WTC11 (cell line): ENCODE measurements around the gene ICAM1. TPM values are rescaled to one million over a fixed set of nuclear protein-coding genes. Genes with fewer than 3 reads are reported as not detected.
A peak's percentile ranks its signal among the peaks of the same experiment; 100 is the strongest.

ENCODE experiments used
- ATAC-seq: fragments of 200-7000 bp; cut with Tn5 transposase; 2 replicates; pipeline ENCODE4 v1.10.0; 2021; ENCODE audit warnings: mild to moderate bottlenecking, moderate library complexity
- CTCF ChIA-PET: fragments of 300-600 bp; sonication (Branson Sonifier 250); formaldehyde crosslinking; loops from one replicate; lab custom pipeline; 2021; ENCODE audit warnings: antibody characterized with exemption; lab: Charles Lee
- POLR2A ChIA-PET: fragments of 350-600 bp; sonication (Branson Sonifier 250); formaldehyde crosslinking; loops from one replicate; lab custom pipeline; 2021; ENCODE audit warnings: antibody characterized with exemption; lab: Charles Lee
- DNase-seq: peaks from one replicate; pipeline ENCODE4 v3.0.0; 2021; ENCODE audit warnings: low spot score
- H3K27ac Mint-ChIP-seq: 2 replicates; pipeline ENCODE4 v1.8.0; 2021; ENCODE audit warnings: mixed read lengths
- H3K27me3 Mint-ChIP-seq: 2 replicates; pipeline ENCODE4 v1.8.0; 2021; ENCODE audit warnings: low read depth, mild to moderate bottlenecking, moderate library complexity, mixed read lengths
- H3K36me3 Mint-ChIP-seq: 2 replicates; pipeline ENCODE4 v1.8.0; 2021; ENCODE audit warnings: mixed read lengths
- H3K4me1 Mint-ChIP-seq: 2 replicates; pipeline ENCODE4 v1.8.0; 2022; ENCODE audit warnings: mixed read lengths
- H3K4me3 Mint-ChIP-seq: 2 replicates; pipeline ENCODE4 v1.8.0; 2021; ENCODE audit warnings: mild to moderate bottlenecking, moderate library complexity, mixed read lengths
- H3K9me3 Mint-ChIP-seq: 2 replicates; pipeline ENCODE4 v1.8.0; 2021; ENCODE audit warnings: mixed read lengths
- ATF1 ChIP-seq: sonication (generic); formaldehyde crosslinking; IDR thresholded peaks from 2 replicates; pipeline ENCODE4 v1.8.1; 2023; ENCODE audit warnings: mild to moderate bottlenecking, moderate library complexity, missing genetic modification reagents
- CBFB ChIP-seq: sonication (generic); formaldehyde crosslinking; IDR thresholded peaks from 2 replicates; pipeline ENCODE4 v1.8.1; 2022; ENCODE audit warnings: mild to moderate bottlenecking, low read depth, missing genetic modification reagents
- ELF4 ChIP-seq: sonication (generic); formaldehyde crosslinking; IDR thresholded peaks from 2 replicates; pipeline ENCODE4 v1.8.1; 2022; ENCODE audit warnings: low read depth, mild to moderate bottlenecking, moderate library complexity, missing genetic modification reagents
- GRHL2 ChIP-seq: fragments of 250-450 bp; sonication (Bioruptor Pico); IDR thresholded peaks from 2 replicates; pipeline ENCODE4 v1.8.0; 2022; ENCODE audit warnings: mild to moderate bottlenecking, moderate library complexity; ENCODE audit not compliant: insufficient replicate concordance, severe bottlenecking
- GTF2I ChIP-seq: fragments of 250-450 bp; sonication (Bioruptor Pico); conservative IDR thresholded peaks from 2 replicates; pipeline ENCODE4 v1.4.0; 2021; ENCODE audit warnings: mild to moderate bottlenecking
- JAZF1 ChIP-seq: fragments of 250-450 bp; sonication (Bioruptor Pico); IDR thresholded peaks from 2 replicates; pipeline ENCODE4 v1.9.0; 2021; ENCODE audit warnings: moderate library complexity, mild to moderate bottlenecking, inconsistent platforms
- MXD4 ChIP-seq: fragments of 250-450 bp; sonication (Bioruptor Pico); IDR thresholded peaks from 2 replicates; pipeline ENCODE4 v1.8.0; 2021; ENCODE audit warnings: mild to moderate bottlenecking, moderate library complexity, borderline replicate concordance
- MYBL2 ChIP-seq: sonication (generic); formaldehyde crosslinking; IDR thresholded peaks from 2 replicates; pipeline ENCODE4 v1.8.1; 2023; ENCODE audit warnings: mild to moderate bottlenecking, moderate library complexity, missing genetic modification reagents
- NR2C2 ChIP-seq: sonication (generic); formaldehyde crosslinking; IDR thresholded peaks from 2 replicates; pipeline ENCODE4 v1.8.0; 2022; ENCODE audit warnings: mild to moderate bottlenecking, missing genetic modification reagents
- TEAD4 ChIP-seq: sonication (generic); formaldehyde crosslinking; IDR thresholded peaks from 2 replicates; pipeline ENCODE4 v1.8.0; 2022; ENCODE audit warnings: mild to moderate bottlenecking, missing genetic modification reagents
- ZNF138 ChIP-seq: sonication (generic); formaldehyde crosslinking; conservative IDR thresholded peaks from 2 replicates; pipeline ENCODE4 v1.8.1; 2022; ENCODE audit warnings: mild to moderate bottlenecking, moderate library complexity, missing genetic modification reagents
- ZNF232 ChIP-seq: sonication (generic); formaldehyde crosslinking; IDR thresholded peaks from 2 replicates; pipeline ENCODE4 v1.8.0; 2022; ENCODE audit warnings: mild to moderate bottlenecking, missing genetic modification reagents
- total RNA-seq: library from RNA; stranded (reverse); gene quantifications from 3 replicates; pipeline ENCODE4 v1.2.3, GENCODE V29; 2021
- TF ChIP-seq, protein P1 (sequence below): sonication (generic); formaldehyde crosslinking; IDR thresholded peaks from 2 replicates; pipeline ENCODE4 v1.8.1; 2023; ENCODE audit warnings: mild to moderate bottlenecking, missing genetic modification reagents
- TF ChIP-seq, protein P2 (sequence below): sonication (generic); formaldehyde crosslinking; IDR thresholded peaks from 2 replicates; pipeline ENCODE4 v1.8.0; 2022; ENCODE audit warnings: mild to moderate bottlenecking, missing genetic modification reagents
- TF ChIP-seq, protein P3 (sequence below): sonication (generic); formaldehyde crosslinking; IDR thresholded peaks from 2 replicates; pipeline ENCODE4 v1.8.0; 2023; ENCODE audit warnings: mild to moderate bottlenecking, missing genetic modification reagents
- TF ChIP-seq, protein P4 (sequence below): sonication (generic); formaldehyde crosslinking; IDR thresholded peaks from 2 replicates; pipeline ENCODE4 v1.8.1; 2022; ENCODE audit warnings: missing genetic modification reagents, borderline replicate concordance
- TF ChIP-seq, protein P5 (sequence below): sonication (generic); formaldehyde crosslinking; IDR thresholded peaks from 2 replicates; pipeline ENCODE4 v1.8.1; 2022; ENCODE audit warnings: low read depth, missing genetic modification reagents, borderline replicate concordance
- TF ChIP-seq, protein P6 (sequence below): sonication (generic); formaldehyde crosslinking; IDR thresholded peaks from 2 replicates; pipeline ENCODE4 v1.8.1; 2023; ENCODE audit warnings: mild to moderate bottlenecking, missing genetic modification reagents, moderate library complexity

ICAM1 gene
- total RNA-seq, 1 experiment from 2014 or later, result 3.8 TPM

DNA sequence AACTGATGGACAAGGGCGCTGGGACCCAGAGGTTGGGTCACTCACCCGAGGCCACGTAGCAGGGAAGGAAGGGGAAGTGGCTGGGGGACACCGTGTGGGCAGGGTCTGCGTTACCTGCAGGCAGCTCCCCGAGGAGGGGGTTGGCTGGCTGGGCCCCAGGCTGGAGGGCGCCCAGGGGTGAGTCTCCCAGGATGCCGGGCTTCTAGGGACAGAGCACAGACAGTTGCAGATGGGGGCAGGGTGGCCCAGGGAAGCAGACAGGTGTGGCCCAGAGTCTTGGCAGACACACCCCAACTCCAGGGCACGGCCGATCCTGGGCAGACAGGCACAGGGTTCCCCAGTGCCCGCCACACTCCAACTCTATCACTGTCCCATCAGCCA is 50.5 kb downstream of the ICAM1 start (continued):
- TF ChIP-seq, protein P1, sequence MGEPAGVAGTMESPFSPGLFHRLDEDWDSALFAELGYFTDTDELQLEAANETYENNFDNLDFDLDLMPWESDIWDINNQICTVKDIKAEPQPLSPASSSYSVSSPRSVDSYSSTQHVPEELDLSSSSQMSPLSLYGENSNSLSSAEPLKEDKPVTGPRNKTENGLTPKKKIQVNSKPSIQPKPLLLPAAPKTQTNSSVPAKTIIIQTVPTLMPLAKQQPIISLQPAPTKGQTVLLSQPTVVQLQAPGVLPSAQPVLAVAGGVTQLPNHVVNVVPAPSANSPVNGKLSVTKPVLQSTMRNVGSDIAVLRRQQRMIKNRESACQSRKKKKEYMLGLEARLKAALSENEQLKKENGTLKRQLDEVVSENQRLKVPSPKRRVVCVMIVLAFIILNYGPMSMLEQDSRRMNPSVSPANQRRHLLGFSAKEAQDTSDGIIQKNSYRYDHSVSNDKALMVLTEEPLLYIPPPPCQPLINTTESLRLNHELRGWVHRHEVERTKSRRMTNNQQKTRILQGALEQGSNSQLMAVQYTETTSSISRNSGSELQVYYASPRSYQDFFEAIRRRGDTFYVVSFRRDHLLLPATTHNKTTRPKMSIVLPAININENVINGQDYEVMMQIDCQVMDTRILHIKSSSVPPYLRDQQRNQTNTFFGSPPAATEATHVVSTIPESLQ (CRISPR knock-in tag), result no peak

DNA sequence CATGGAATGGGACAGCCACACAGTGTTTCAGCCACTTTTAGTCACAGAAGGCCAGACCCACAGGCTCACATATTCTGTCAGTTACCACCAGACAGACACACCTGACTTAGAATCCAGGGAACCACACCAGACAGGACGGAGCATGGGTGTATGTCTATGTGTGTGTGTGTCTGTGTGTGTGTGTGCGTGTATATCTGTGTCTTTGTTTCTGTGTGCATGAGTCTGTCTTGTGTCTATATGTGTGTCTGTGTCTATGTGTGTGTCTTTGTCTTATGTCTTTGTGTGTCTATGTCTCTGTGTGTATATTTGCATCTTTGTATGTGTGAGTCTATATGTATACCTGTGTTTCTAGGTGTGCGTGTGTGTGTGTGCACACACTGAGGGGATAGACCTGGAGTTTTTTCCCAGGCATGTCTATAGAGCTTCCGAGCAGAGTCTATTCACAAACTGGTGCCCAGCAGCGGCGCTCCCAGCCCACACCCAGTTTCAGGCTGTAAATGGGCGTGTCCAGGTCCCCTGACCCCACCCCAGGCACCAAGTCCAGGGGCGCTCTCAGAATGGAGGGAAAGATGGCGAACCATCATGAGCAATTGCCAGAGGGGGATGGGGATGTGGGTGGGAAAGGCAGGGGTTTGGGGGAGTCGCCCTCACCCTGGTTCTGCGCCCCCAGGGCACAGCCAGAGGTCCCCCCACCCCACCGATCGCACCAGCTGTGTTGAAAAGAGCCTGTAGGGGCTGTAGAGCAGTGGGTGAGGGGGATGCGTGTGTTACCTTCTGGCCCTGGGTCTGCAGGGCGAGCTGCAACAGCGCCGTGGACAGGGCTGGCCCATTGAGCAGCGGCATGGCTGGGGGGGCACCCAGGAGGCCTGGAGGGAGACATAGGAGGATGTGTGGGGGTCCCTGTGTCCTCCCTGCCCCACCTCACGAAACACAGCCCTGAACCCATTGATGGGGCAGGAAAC is 51.2 kb downstream of the ICAM1 start:
- DNase-seq (no peak), ATAC-seq (no peak)
- ChIA-PET CTCF (no interaction called here), POLR2A (interaction anchor here (1.3 kb wide), 1 partner anchor 31 kb away, joined by 3 read pairs; no protein-coding TSS in a partner anchor)
- Mint-ChIP-seq H3K27ac (0 out of 2 replicates have a peak overlapping the region, but pooled peaks have one; percentile 29), H3K9me3 (no peaks in the 10 kb centered on the region), H3K4me3 (no peak overlapping the region), H3K4me1 (no peaks in the 10 kb centered on the region), H3K36me3 (peaks cover 26% of the 10 kb centered on the region), H3K27me3 (no peaks in the 10 kb centered on the region)
- no peak for TF ChIP-seq ZNF232 (CRISPR knock-in tag)

DNA sequence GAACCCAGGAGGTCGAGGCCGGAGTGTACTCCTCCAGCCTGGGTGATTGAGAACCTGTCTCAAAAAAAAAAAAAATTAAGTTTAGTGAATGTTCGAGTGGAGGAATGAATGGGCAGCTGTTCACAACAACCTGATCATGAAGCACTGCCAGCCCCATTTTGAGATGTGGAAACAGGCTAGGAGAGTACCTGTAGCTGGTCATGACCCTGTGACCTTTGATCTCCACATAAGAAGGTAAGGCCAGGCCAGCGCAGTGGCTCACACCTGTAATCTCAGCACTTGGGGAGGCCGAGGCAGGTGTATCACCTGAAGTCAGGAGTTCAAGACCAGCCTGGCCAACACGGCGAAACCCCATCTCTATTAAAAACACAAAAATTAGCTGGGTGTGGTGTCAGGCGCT is 54.8 kb downstream of the ICAM1 start:
- TF ChIP-seq, protein P2, sequence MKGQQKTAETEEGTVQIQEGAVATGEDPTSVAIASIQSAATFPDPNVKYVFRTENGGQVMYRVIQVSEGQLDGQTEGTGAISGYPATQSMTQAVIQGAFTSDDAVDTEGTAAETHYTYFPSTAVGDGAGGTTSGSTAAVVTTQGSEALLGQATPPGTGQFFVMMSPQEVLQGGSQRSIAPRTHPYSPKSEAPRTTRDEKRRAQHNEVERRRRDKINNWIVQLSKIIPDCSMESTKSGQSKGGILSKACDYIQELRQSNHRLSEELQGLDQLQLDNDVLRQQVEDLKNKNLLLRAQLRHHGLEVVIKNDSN (CRISPR knock-in tag), result no peak
- ATAC-seq (no peak), DNase-seq (no peak)
- Mint-ChIP-seq H3K4me3 (no peak overlapping the region), H3K27me3 (no peaks in the 10 kb centered on the region), H3K4me1 (no peaks in the 10 kb centered on the region), H3K36me3 (peaks cover 40% of the 10 kb centered on the region), H3K9me3 (no peaks in the 10 kb centered on the region), H3K27ac (no peak overlapping the region)
- CTCF ChIA-PET, result no interaction called here
- POLR2A ChIA-PET, result no interaction called here

DNA sequence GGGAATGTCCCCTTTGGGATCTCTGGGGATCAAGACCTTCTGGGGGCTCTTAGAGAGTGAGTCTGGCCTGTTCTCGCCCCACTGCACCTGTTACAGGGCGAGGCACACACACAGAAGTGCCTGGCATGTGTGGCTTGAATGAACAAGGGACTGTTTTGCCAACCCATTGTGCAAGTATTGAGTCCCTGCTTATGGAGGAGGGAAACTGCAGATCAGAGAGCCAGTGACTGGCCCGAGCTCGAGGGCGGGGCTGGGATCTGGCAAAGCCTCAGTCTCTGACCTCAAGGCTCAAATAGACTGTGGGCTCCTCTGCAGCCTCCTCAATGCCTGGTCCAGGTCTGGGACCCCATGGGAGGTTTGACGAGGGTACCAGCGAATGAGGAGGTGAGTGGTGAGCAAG is 56.9 kb downstream of the ICAM1 start:
- no peak for ATAC-seq
- no peak for DNase-seq
- H3K27ac Mint-ChIP-seq, result no peak overlapping the region
- no peak for TF ChIP-seq ATF1 (CRISPR knock-in tag)
- TF ChIP-seq, protein P2 (CRISPR knock-in tag), result no peak
- TF ChIP-seq NR2C2 (CRISPR knock-in tag), result no peak
- TF ChIP-seq, protein P3, sequence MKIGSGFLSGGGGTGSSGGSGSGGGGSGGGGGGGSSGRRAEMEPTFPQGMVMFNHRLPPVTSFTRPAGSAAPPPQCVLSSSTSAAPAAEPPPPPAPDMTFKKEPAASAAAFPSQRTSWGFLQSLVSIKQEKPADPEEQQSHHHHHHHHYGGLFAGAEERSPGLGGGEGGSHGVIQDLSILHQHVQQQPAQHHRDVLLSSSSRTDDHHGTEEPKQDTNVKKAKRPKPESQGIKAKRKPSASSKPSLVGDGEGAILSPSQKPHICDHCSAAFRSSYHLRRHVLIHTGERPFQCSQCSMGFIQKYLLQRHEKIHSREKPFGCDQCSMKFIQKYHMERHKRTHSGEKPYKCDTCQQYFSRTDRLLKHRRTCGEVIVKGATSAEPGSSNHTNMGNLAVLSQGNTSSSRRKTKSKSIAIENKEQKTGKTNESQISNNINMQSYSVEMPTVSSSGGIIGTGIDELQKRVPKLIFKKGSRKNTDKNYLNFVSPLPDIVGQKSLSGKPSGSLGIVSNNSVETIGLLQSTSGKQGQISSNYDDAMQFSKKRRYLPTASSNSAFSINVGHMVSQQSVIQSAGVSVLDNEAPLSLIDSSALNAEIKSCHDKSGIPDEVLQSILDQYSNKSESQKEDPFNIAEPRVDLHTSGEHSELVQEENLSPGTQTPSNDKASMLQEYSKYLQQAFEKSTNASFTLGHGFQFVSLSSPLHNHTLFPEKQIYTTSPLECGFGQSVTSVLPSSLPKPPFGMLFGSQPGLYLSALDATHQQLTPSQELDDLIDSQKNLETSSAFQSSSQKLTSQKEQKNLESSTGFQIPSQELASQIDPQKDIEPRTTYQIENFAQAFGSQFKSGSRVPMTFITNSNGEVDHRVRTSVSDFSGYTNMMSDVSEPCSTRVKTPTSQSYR (CRISPR knock-in tag), result no peak
- no peak for TF ChIP-seq GTF2I
- TF ChIP-seq CBFB (CRISPR knock-in tag), result no peak
- TF ChIP-seq, protein P4, sequence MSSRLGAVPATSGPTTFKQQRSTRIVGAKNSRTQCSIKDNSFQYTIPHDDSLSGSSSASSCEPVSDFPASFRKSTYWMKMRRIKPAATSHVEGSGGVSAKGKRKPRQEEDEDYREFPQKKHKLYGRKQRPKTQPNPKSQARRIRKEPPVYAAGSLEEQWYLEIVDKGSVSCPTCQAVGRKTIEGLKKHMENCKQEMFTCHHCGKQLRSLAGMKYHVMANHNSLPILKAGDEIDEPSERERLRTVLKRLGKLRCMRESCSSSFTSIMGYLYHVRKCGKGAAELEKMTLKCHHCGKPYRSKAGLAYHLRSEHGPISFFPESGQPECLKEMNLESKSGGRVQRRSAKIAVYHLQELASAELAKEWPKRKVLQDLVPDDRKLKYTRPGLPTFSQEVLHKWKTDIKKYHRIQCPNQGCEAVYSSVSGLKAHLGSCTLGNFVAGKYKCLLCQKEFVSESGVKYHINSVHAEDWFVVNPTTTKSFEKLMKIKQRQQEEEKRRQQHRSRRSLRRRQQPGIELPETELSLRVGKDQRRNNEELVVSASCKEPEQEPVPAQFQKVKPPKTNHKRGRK (CRISPR knock-in tag), result no peak
- no peak for TF ChIP-seq ELF4 (CRISPR knock-in tag)
- TF ChIP-seq GRHL2 (CRISPR knock-in tag), result no peak
- TF ChIP-seq, protein P5, sequence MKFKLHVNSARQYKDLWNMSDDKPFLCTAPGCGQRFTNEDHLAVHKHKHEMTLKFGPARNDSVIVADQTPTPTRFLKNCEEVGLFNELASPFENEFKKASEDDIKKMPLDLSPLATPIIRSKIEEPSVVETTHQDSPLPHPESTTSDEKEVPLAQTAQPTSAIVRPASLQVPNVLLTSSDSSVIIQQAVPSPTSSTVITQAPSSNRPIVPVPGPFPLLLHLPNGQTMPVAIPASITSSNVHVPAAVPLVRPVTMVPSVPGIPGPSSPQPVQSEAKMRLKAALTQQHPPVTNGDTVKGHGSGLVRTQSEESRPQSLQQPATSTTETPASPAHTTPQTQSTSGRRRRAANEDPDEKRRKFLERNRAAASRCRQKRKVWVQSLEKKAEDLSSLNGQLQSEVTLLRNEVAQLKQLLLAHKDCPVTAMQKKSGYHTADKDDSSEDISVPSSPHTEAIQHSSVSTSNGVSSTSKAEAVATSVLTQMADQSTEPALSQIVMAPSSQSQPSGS (CRISPR knock-in tag), result no peak
- TF ChIP-seq, protein P6, sequence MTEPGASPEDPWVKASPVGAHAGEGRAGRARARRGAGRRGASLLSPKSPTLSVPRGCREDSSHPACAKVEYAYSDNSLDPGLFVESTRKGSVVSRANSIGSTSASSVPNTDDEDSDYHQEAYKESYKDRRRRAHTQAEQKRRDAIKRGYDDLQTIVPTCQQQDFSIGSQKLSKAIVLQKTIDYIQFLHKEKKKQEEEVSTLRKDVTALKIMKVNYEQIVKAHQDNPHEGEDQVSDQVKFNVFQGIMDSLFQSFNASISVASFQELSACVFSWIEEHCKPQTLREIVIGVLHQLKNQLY (CRISPR knock-in tag), result no peak
- TF ChIP-seq JAZF1 (CRISPR knock-in tag), result no peak
- TF ChIP-seq TEAD4 (CRISPR knock-in tag), result no peak
- no peak for TF ChIP-seq MYBL2 (CRISPR knock-in tag)
- TF ChIP-seq MXD4, result no peak
- TF ChIP-seq ZNF138, result no peak

More for the DNA sequence above, 56.9 kb downstream of the ICAM1 start:
- Mint-ChIP-seq H3K4me1 (peaks cover 8% of the 10 kb centered on the region), H3K4me3 (no peak overlapping the region), H3K36me3 (peaks cover 37% of the 10 kb centered on the region), H3K27me3 (no peaks in the 10 kb centered on the region), H3K9me3 (no peaks in the 10 kb centered on the region)
- CTCF ChIA-PET, result no interaction called here
- POLR2A ChIA-PET, result no interaction called here
